Heart right ventricle (tissue), 16 donors: ENCODE data around the gene MZB1. TPM values are rescaled to one million over a fixed set of nuclear protein-coding genes. Genes with fewer than 3 reads are reported as not detected.
"Not testable (repeated sequence)": the region's sequence is repeated elsewhere in the genome, so short reads cannot be mapped to it uniquely, and the experiment has no call there.

Source experiments
- ATAC-seq, 8 donors: fragments of 200-7000 bp; cut with Tn5 transposase; one replicate each; pipeline ENCODE4 v1.9.1; 2020; ENCODE audit warnings: mild to moderate bottlenecking in 8 of 8, moderate library complexity in 8 of 8, moderate number of reproducible peaks in 1 of 8
- DNase-seq, 2 donors: peaks; one replicate each; pipeline ENCODE4 v3.0.0-alpha.2; 2020
- H3K27ac ChIP-seq, 10 donors: fragments of 200-600 bp; sonication (generic) in 2 of 10; one replicate each; pipeline versions ENCODE4 v1.5.0 to v1.8.0; 2020 to 2022; ENCODE audit warnings: mild to moderate bottlenecking in 3 of 10
- H3K27me3 ChIP-seq, 7 donors: fragments of 200-600 bp; one replicate each; pipeline ENCODE4 v1.8.0; 2021 to 2022; ENCODE audit warnings: mild to moderate bottlenecking in 2 of 7
- H3K36me3 ChIP-seq, 9 donors: fragments of 200-600 bp; sonication (generic) in 1 of 9; one replicate each; pipeline versions ENCODE4 v1.5.0 to v1.8.0; 2020 to 2022; ENCODE audit warnings: mild to moderate bottlenecking in 2 of 9
- H3K4me1 ChIP-seq, 9 donors: fragments of 200-600 bp; sonication (generic) in 1 of 9; one replicate each; pipeline versions ENCODE4 v1.5.0 to v1.8.0; 2020 to 2022; ENCODE audit warnings: mild to moderate bottlenecking in 4 of 9
- H3K4me3 ChIP-seq, 10 donors: fragments of 200-600 bp; sonication (generic) in 2 of 10; one replicate each; pipeline versions ENCODE4 v1.5.0 to v1.8.0; 2020 to 2022; ENCODE audit warnings: mild to moderate bottlenecking in 7 of 10, moderate library complexity in 2 of 10
- H3K9me3 ChIP-seq, 11 donors: fragments of 200-600 bp in 10 of 11; sonication (generic) in 2 of 11; one replicate each; pipeline versions ENCODE4 v1.5.0 to v1.8.0; 2013 to 2022; ENCODE audit warnings: mild to moderate bottlenecking in 2 of 11, control low read depth in 1 of 11, moderate library complexity in 1 of 11
- CTCF ChIP-seq, 9 donors: fragments of 200-600 bp; sonication (generic) in 2 of 9; IDR thresholded peaks; one replicate each; pipeline versions ENCODE4 v1.5.0 to v1.8.0; 2021 to 2022; ENCODE audit warnings: antibody characterized with exemption in 9 of 9, mild to moderate bottlenecking in 5 of 9, moderate library complexity in 1 of 9
- WGBS, 2 donors: extraction: QIAGEN DNeasy Blood & Tissue Kit; methylation state at CpG; one replicate each; pipeline ENCODE4 v1.1.7; 2013; ENCODE audit warnings: inconsistent platforms in 1 of 2; 5-methylcytosine and 5-hydroxymethylcytosine counted together
- intact Hi-C, 10 donors: fragments of 100-400 bp; cut with DNase I; formaldehyde crosslinking; loops; one replicate each; pipeline versions ENCODE4 v1.11.1 to v1.14.2; 2022
- polyA plus RNA-seq, 2 donors: library from polyadenylated mRNA; stranded (reverse); fragments of 200-250 nt; gene quantifications; one replicate each; pipeline ENCODE4 v1.2.3, GENCODE V29; 2013
- total RNA-seq, 10 donors: library from RNA; stranded (reverse); fragmentation: NEBNext Ultra II Directional in 3 of 10; extraction: Animal tissue kit (Norgen Biotek cat#: 25700) in 3 of 10; gene quantifications; one replicate each; pipeline versions ENCODE4 v1.2.1 to v1.2.4, GENCODE V29; 2021 to 2023
- donor health status: Arrhythmogenic right ventricular cardiomyopathy.
- donor health status: ischemic (EF 13 %, LVEDD 7.1; RV severe dilation, severe dysfunction).
- donor health status: healthy with polysubstance abuse.
- donor health status: DM: no; HTN: yes; CAD: no.
- donor health status: DM: no; HTN: no; CAD: no.
- donor health status: ischemic (EF 25% LVEDD 6.9; RV normal size, moderate dysfunction).
- donor health status: ischemic (EF 25% LVEDD 5.7; RV mildly dilated, moderate dysfunction).
- donor health status: healthy.
- donor health status: DM: yes; HTN: yes; CAD: no.
- donor health status: Ischemic cardiomyopathy.
- donor health status: ischemic (EF 35%, LVEDD 5.7; RV mildly dilated, moderate dysfunction).
- donor health status: nonischemic (EF 11% LVEDD 7.7; RV severe dilation, severe dysfunction).
- donor health status: DM: yes; HTN: yes; CAD: no.
- donor health status: PGD.
- donor health status: ischemic (EF 29% LVEDD 5.4; RV normal size, mild dysfunction).
- donor health status: nonischemic (EF 23%, LVEDD 6.1; RV moderate dilation, normal function).

The MZB1 gene
- total and polyA plus RNA-seq, 12 donors, result 0.28 to 6.6 (median 0.66) TPM

- no peaks in the 10 kb centered on the region for H3K27me3 ChIP-seq
- ATAC-seq (no peak), DNase-seq (no peak)
- H3K27ac ChIP-seq, result no peak overlapping the region
- peaks cover 0 to 62% (median 41%) of the 10 kb centered on the region in 9 donors for H3K36me3 ChIP-seq
- no peak overlapping the region for H3K4me3 ChIP-seq
- intact Hi-C loops, result no loop called here
- H3K4me1 ChIP-seq, result peaks cover 0 to 13% (median 5%) of the 10 kb centered on the region in 9 donors
- TF ChIP-seq CTCF (IDR thresholded peaks at IDR 0.05), result no peak
- 80 to 88% methylated on average over 2 of the region's 2 CpGs for WGBS, 2 donors
- no peaks in the 10 kb centered on the region for H3K9me3 ChIP-seq
Observed at GRCh38 chr5:139363937-139364336, 25.8 kb downstream of the MZB1 start.

GRCh38 chr5:139361835-139362429 is 27.8 kb downstream of the MZB1 start:
- DNase-seq, result no peak
- Histone ChIP-seq H3K27me3 (no peaks in the 10 kb centered on the region), H3K36me3 (peaks cover 0 to 55% (median 36%) of the 10 kb centered on the region in 9 donors), H3K4me3 (no peak overlapping the region), H3K9me3 (no peaks in the 10 kb centered on the region), H3K4me1 (peaks cover 0 to 15% (median 5%) of the 10 kb centered on the region in 9 donors), H3K27ac (no peak overlapping the region)
- intact Hi-C loops, result no loop called here
- TF ChIP-seq CTCF (IDR thresholded peaks at IDR 0.05), result no peak
- no peak for ATAC-seq
- 81 to 82% methylated on average over 6 of the region's 6 CpGs for WGBS, 2 donors

GRCh38 chr5:139360384-139360783 is 29.3 kb downstream of the MZB1 start:
- Histone ChIP-seq H3K4me3 (no peak overlapping the region), H3K9me3 (no peaks in the 10 kb centered on the region), H3K27ac (no peak overlapping the region), H3K27me3 (no peaks in the 10 kb centered on the region), H3K36me3 (peaks cover 0 to 46% (median 20%) of the 10 kb centered on the region in 9 donors), H3K4me1 (peaks cover 0 to 18% (median 9%) of the 10 kb centered on the region in 9 donors)
- no peak for DNase-seq
- no peak for TF ChIP-seq CTCF (IDR thresholded peaks at IDR 0.05)
- WGBS, 2 donors, result 96% methylated on average over 4 of the region's 4 CpGs
- ATAC-seq, result no peak
- intact Hi-C loops, result no loop called here

- no peak for ATAC-seq
- intact Hi-C loops, result no loop called here
- Histone ChIP-seq H3K36me3 (peaks cover 0 to 33% (median 7%) of the 10 kb centered on the region in 9 donors), H3K27ac (no peak overlapping the region), H3K4me3 (no peak overlapping the region), H3K9me3 (peaks cover 0 to 7% (median 0%) of the 10 kb centered on the region in 11 donors), H3K27me3 (no peaks in the 10 kb centered on the region), H3K4me1 (peaks cover 0 to 30% (median 10%) of the 10 kb centered on the region in 9 donors)
- TF ChIP-seq CTCF (IDR thresholded peaks at IDR 0.05), result no peak
- no peak for DNase-seq
Observed at GRCh38 chr5:139358064-139358463, 31.6 kb downstream of the MZB1 start.

GRCh38 chr5:139355900-139356299 is 33.8 kb downstream of the MZB1 start:
- Histone ChIP-seq H3K36me3 (peaks cover 0 to 37% (median 7%) of the 10 kb centered on the region in 9 donors), H3K4me1 (peaks cover 0 to 43% (median 23%) of the 10 kb centered on the region in 9 donors)
- H3K27ac ChIP-seq, H3K4me3 ChIP-seq, H3K27me3 ChIP-seq, intact Hi-C loops, DNase-seq, ATAC-seq, H3K9me3 ChIP-seq: not testable (repeated sequence)
- 95 to 96% methylated on average over 8 of the region's 8 CpGs for WGBS, 2 donors
